Peyer's patch (tissue), 4 donors: ENCODE measurements around the gene PXDN.

Experiments
- POLR2A ChIP-seq, 2 donors: fragments of 450-650 bp; IDR thresholded peaks; one replicate each; pipeline ENCODE4 v1.5.1; 2017; ENCODE audit warnings: antibody characterized with exemption in 2 of 2, mild to moderate bottlenecking in 2 of 2, moderate library complexity in 2 of 2
- TF ChIP-seq, protein P1 (sequence below), 6 experiments: fragments of 450-650 bp in 4 of 6; fragments of 200-600 bp in 2 of 6; sonication (generic) in 1 of 6; IDR thresholded peaks; one replicate each; pipeline ENCODE4 v1.5.1; 2017 to 2019; ENCODE audit warnings: antibody characterized with exemption in 6 of 6, mild to moderate bottlenecking in 3 of 6, moderate library complexity in 1 of 6

DNA sequence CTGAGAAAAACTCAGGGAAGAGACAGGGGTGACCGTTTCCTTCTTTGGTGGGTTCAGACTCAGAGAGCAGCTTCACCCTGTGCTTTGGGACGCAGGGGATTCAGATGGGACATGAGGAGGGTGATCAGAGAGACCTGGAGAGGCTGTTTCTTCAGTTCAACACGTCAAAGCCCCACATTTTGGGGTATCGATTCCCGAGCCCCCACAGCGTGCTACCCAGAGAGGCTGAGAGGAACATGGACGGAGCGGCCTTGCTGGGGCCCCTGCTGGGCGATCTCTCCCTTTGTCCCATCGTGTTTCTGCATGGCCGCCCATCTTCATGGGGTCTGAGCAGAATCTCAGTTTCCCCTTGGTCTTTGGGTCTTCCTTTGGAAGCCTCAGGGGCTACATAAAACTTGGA lies 38.2 kb upstream of the PXDN start:
- TF ChIP-seq, protein P1, sequence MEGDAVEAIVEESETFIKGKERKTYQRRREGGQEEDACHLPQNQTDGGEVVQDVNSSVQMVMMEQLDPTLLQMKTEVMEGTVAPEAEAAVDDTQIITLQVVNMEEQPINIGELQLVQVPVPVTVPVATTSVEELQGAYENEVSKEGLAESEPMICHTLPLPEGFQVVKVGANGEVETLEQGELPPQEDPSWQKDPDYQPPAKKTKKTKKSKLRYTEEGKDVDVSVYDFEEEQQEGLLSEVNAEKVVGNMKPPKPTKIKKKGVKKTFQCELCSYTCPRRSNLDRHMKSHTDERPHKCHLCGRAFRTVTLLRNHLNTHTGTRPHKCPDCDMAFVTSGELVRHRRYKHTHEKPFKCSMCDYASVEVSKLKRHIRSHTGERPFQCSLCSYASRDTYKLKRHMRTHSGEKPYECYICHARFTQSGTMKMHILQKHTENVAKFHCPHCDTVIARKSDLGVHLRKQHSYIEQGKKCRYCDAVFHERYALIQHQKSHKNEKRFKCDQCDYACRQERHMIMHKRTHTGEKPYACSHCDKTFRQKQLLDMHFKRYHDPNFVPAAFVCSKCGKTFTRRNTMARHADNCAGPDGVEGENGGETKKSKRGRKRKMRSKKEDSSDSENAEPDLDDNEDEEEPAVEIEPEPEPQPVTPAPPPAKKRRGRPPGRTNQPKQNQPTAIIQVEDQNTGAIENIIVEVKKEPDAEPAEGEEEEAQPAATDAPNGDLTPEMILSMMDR (IDR thresholded peaks at IDR 0.05): no peak
- TF ChIP-seq POLR2A (IDR thresholded peaks at IDR 0.05): no peak
